Activated T-cell treated with anti-CD3 and anti-CD28 coated beads, Interleukin-2, amount 50 U/mL, for 72 hours (primary cell): Measurements from ENCODE around the gene ZNF324. TPM values are rescaled to one million over a fixed set of nuclear protein-coding genes. Genes with fewer than 3 reads are reported as not detected.
"Not testable (repeated sequence)": the region's sequence is repeated elsewhere in the genome, so short reads cannot be mapped to it uniquely, and the experiment has no call there.

Source experiments
- ATAC-seq, 2 donors: fragments of 150-1000 bp; cut with Tn5 transposase; replicated peaks in 1 of 2; 2 replicates each; pipeline ENCODE4 v1.10.0; 2021; ENCODE audit warnings: moderate library complexity in 2 of 2, mild to moderate bottlenecking in 1 of 2
- DNase-seq, 2 donors: peaks; one replicate each; pipeline ENCODE4 v3.0.0; 2021 to 2022; ENCODE audit warnings: mixed read lengths in 1 of 2
- H3K27ac Mint-ChIP-seq: one replicate; pipeline ENCODE4 v1.8.0; 2022; ENCODE audit warnings: mild to moderate bottlenecking, moderate library complexity, mixed read lengths
- H3K27me3 Mint-ChIP-seq: one replicate; pipeline ENCODE4 v1.8.0; 2022; ENCODE audit warnings: low read depth, mixed read lengths
- H3K36me3 Mint-ChIP-seq, 2 donors: one replicate each; pipeline ENCODE4 v1.8.0; 2022; ENCODE audit warnings: mixed read lengths in 2 of 2, mild to moderate bottlenecking in 1 of 2; ENCODE audit not compliant: insufficient read depth in 2 of 2
- H3K4me1 Mint-ChIP-seq: one replicate; pipeline ENCODE4 v1.8.0; 2022; ENCODE audit warnings: low read depth, mixed read lengths
- H3K4me3 Mint-ChIP-seq, 2 donors: one replicate each; pipeline ENCODE4 v1.8.0; 2022; ENCODE audit warnings: mild to moderate bottlenecking in 2 of 2, mixed read lengths in 2 of 2, moderate library complexity in 2 of 2
- H3K9me3 Mint-ChIP-seq, 2 donors: one replicate each; pipeline ENCODE4 v1.8.0; 2022; ENCODE audit warnings: mixed read lengths in 2 of 2
- total RNA-seq, 2 donors: library from RNA; stranded (reverse); gene quantifications; one replicate each; pipeline ENCODE4 v1.2.3, GENCODE V29; 2022

The ZNF324 gene
- total RNA-seq, 2 donors from 2014 or later = 8.2 to 8.4 TPM

GRCh38 chr19:58497634-58498170, 30.8 kb downstream of the ZNF324 start:
- Mint-ChIP-seq H3K4me1 (peaks cover 27% of the 10 kb centered on the region), H3K4me3 (peak overlapping the region; percentile 79 to 100), H3K36me3 (peaks cover 3 to 7% of the 10 kb centered on the region in 2 donors), H3K27me3 (no peaks in the 10 kb centered on the region), H3K27ac (no peak overlapping the region), H3K9me3 (peaks cover 0 to 10% of the 10 kb centered on the region in 2 donors)
- no peak for DNase-seq
- no peak for ATAC-seq

GRCh38 chr19:58498316-58499020, 31.6 kb downstream of the ZNF324 start:
- peaks cover 27% of the 10 kb centered on the region for H3K4me1 Mint-ChIP-seq
- H3K4me3 Mint-ChIP-seq = peak overlapping the region; percentile 79 to 100
- H3K9me3 Mint-ChIP-seq = peaks cover 2 to 10% of the 10 kb centered on the region in 2 donors
- H3K27ac Mint-ChIP-seq = no peak overlapping the region
- H3K36me3 Mint-ChIP-seq = peaks cover 3 to 7% of the 10 kb centered on the region in 2 donors
- DNase-seq (no peak), ATAC-seq (no peak)
- H3K27me3 Mint-ChIP-seq = no peaks in the 10 kb centered on the region

- H3K4me1 Mint-ChIP-seq = peaks cover 27% of the 10 kb centered on the region
- H3K27ac Mint-ChIP-seq = peak overlapping the region; percentile 70
- H3K9me3 Mint-ChIP-seq = peaks cover 2 to 10% of the 10 kb centered on the region in 2 donors
- DNase-seq = peak; percentile 97 to 99
- H3K4me3 Mint-ChIP-seq = peak overlapping the region; percentile 79 to 100
- ATAC-seq = peak; percentile 98 to 99
- H3K36me3 Mint-ChIP-seq = peaks cover 3 to 7% of the 10 kb centered on the region in 2 donors
- H3K27me3 Mint-ChIP-seq = no peaks in the 10 kb centered on the region
Observed at GRCh38 chr19:58499021-58499927, 32.4 kb downstream of the ZNF324 start.

GRCh38 chr19:58500242-58500641, 33.4 kb downstream of the ZNF324 start:
- peaks cover 2 to 10% of the 10 kb centered on the region in 2 donors for H3K9me3 Mint-ChIP-seq
- ATAC-seq = no peak
- peak overlapping the region in 1 of 2 donors; percentile 100 for H3K4me3 Mint-ChIP-seq
- peaks cover 24% of the 10 kb centered on the region for H3K4me1 Mint-ChIP-seq
- no peak overlapping the region for H3K27ac Mint-ChIP-seq
- no peaks in the 10 kb centered on the region for H3K27me3 Mint-ChIP-seq
- peaks cover 3 to 7% of the 10 kb centered on the region in 2 donors for H3K36me3 Mint-ChIP-seq
- DNase-seq = no peak

GRCh38 chr19:58507602-58508223, 40.8 kb downstream of the ZNF324 start:
- H3K9me3 Mint-ChIP-seq, H3K27me3 Mint-ChIP-seq, H3K36me3 Mint-ChIP-seq, H3K4me3 Mint-ChIP-seq, ATAC-seq, H3K27ac Mint-ChIP-seq, H3K4me1 Mint-ChIP-seq, DNase-seq: not testable (repeated sequence)

GRCh38 chr19:58509731-58510083, 42.8 kb downstream of the ZNF324 start:
- Mint-ChIP-seq H3K27me3 (no peaks in the 10 kb centered on the region), H3K9me3 (peaks cover 0 to 3% of the 10 kb centered on the region in 2 donors), H3K4me1 (peaks cover 3% of the 10 kb centered on the region), H3K27ac (peak overlapping the region; percentile 22), H3K36me3 (peaks cover 0 to 6% of the 10 kb centered on the region in 2 donors), H3K4me3 (no peak overlapping the region)
- ATAC-seq = no peak
- DNase-seq = no peak

GRCh38 chr19:58510084-58510862, 43.4 kb downstream of the ZNF324 start:
- peaks cover 8% of the 10 kb centered on the region for H3K4me1 Mint-ChIP-seq
- no peak overlapping the region for H3K4me3 Mint-ChIP-seq
- peaks cover 0 to 3% of the 10 kb centered on the region in 2 donors for H3K9me3 Mint-ChIP-seq
- H3K27me3 Mint-ChIP-seq = no peaks in the 10 kb centered on the region
- H3K27ac Mint-ChIP-seq = peak overlapping the region; percentile 22
- no peak for ATAC-seq
- no peak for DNase-seq
- H3K36me3 Mint-ChIP-seq = peaks cover 0 to 6% of the 10 kb centered on the region in 2 donors

GRCh38 chr19:58511353-58512208, 44.7 kb downstream of the ZNF324 start, which contains the start of gene SLC27A5:
Gene SLC27A5, minus strand, starts transcription at chr19:58511992. Its CDS starts 37 bp downstream, at chr19:58511955.
- peaks cover 18% of the 10 kb centered on the region for H3K4me1 Mint-ChIP-seq

GRCh38 chr19:58513213-58513693, 46.4 kb downstream of the ZNF324 start:
- H3K27ac Mint-ChIP-seq = peak overlapping the region; percentile 14
- no peaks in the 10 kb centered on the region for H3K27me3 Mint-ChIP-seq
- H3K4me1 Mint-ChIP-seq = peaks cover 27% of the 10 kb centered on the region
- H3K36me3 Mint-ChIP-seq = peaks cover 3 to 5% of the 10 kb centered on the region in 2 donors
- no peak for DNase-seq
- peak overlapping the region; percentile 86 to 87 for H3K4me3 Mint-ChIP-seq
- no peaks in the 10 kb centered on the region for H3K9me3 Mint-ChIP-seq
- no peak for ATAC-seq

More at GRCh38 chr19:58511353-58512208, 44.7 kb downstream of the ZNF324 start, which contains the start of gene SLC27A5:
- H3K27me3 Mint-ChIP-seq = no peaks in the 10 kb centered on the region
- peak within 1 kb of the TSS; percentile 10 to 87 for H3K4me3 Mint-ChIP-seq
- peaks cover 3 to 9% of the 10 kb centered on the region in 2 donors for H3K36me3 Mint-ChIP-seq
- no peak for ATAC-seq
- no peak for DNase-seq
- peaks cover 0 to 3% of the 10 kb centered on the region in 2 donors for H3K9me3 Mint-ChIP-seq
- no peak within 1 kb of the TSS for H3K27ac Mint-ChIP-seq

- ATAC-seq = peak; percentile 91 to 92
- Mint-ChIP-seq H3K4me3 (peak overlapping the region; percentile 86 to 87), H3K9me3 (no peaks in the 10 kb centered on the region), H3K4me1 (peaks cover 34% of the 10 kb centered on the region), H3K36me3 (peaks cover 3 to 5% of the 10 kb centered on the region in 2 donors), H3K27ac (peak overlapping the region; percentile 81), H3K27me3 (no peaks in the 10 kb centered on the region)
- DNase-seq = peak; percentile 97 to 99
Observed at GRCh38 chr19:58513694-58514563, 47.0 kb downstream of the ZNF324 start.
